Measurements from ENCODE around the gene GFY.

DNA sequence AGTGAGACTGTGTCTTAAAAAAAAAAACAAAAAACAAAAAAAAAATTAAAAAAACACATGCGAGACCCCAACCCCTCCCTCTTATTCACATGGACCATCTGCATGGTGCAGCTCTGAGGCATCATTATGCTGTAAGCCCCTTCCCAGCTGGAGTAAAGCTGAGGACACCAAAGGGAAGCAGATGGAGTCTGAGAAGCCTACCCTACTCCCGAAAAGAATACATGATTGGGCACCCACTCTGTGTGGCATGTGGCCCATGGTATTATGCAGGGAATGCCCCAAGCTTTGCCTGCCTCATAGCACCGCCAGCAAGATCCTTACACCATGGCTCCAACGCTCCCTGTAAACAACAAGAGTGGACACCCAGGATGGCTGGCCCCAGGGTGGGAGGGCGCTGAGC lies 6.7 kb upstream of the GFY start:
- TF ChIP-seq, protein P1, sequence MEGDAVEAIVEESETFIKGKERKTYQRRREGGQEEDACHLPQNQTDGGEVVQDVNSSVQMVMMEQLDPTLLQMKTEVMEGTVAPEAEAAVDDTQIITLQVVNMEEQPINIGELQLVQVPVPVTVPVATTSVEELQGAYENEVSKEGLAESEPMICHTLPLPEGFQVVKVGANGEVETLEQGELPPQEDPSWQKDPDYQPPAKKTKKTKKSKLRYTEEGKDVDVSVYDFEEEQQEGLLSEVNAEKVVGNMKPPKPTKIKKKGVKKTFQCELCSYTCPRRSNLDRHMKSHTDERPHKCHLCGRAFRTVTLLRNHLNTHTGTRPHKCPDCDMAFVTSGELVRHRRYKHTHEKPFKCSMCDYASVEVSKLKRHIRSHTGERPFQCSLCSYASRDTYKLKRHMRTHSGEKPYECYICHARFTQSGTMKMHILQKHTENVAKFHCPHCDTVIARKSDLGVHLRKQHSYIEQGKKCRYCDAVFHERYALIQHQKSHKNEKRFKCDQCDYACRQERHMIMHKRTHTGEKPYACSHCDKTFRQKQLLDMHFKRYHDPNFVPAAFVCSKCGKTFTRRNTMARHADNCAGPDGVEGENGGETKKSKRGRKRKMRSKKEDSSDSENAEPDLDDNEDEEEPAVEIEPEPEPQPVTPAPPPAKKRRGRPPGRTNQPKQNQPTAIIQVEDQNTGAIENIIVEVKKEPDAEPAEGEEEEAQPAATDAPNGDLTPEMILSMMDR (IDR thresholded peaks at IDR 0.05; ENCODE audit: poor library complexity, severe bottlenecking), result no peak
- TF ChIP-seq EP300 (conservative IDR thresholded peaks at IDR 0.05; ENCODE audit: poor library complexity, severe bottlenecking), result no peak
